ENCODE data around the gene LGALS4. TPM values are rescaled to one million over a fixed set of nuclear protein-coding genes. Genes with fewer than 3 reads are reported as not detected.

Gene LGALS4
- total and polyA plus RNA-seq, 9 of the 15 experiments (the other 6 are each of a cell fraction or from before 2014, with no cell fraction given), result 0.08 to 1.1 (median 0.30) TPM; not detected in 3

- ATAC-seq (no peak), FAIRE-seq (no peak), DNase-seq (ENCODE audit: extremely low read depth in 1 of 4, low spot score in 3 of 4) (no peak)
- Histone ChIP-seq H3K9me1 (ENCODE audit: control insufficient read depth, insufficient read depth, low read length) (no peaks in the 10 kb centered on the region), H3K4me3 (no peak overlapping the region), H3K27me3 (ENCODE audit: control insufficient read depth in 2 of 2, insufficient read depth in 2 of 2, low read length in 2 of 2) (no peaks in the 10 kb centered on the region), H3K4me2 (ENCODE audit: insufficient read depth, low read length) (no peak overlapping the region), H3K79me2 (ENCODE audit: control insufficient read depth, insufficient read depth, low read length) (no peaks in the 10 kb centered on the region), H4K20me1 (replicated peaks; ENCODE audit: control insufficient read depth, insufficient read depth, low read length) (no peaks in the 10 kb centered on the region), H3K9me3 (replicated peaks; ENCODE audit: control insufficient read depth, insufficient read depth, low read depth, low read length) (no peaks in the 10 kb centered on the region), H3K27ac (ENCODE audit: extremely low read depth, low read depth, low read length) (no peak overlapping the region), H3K9ac (ENCODE audit: insufficient read depth in 1 of 2, low read depth in 2 of 2, low read length in 2 of 2) (no peak overlapping the region), H2AFZ (ENCODE audit: low read depth, low read length) (no peak overlapping the region), H3K36me3 (ENCODE audit: control insufficient read depth, insufficient read depth, low read length) (no peaks in the 10 kb centered on the region), H3K4me1 (replicated peaks in 1 of 2; ENCODE audit: control insufficient read depth in 2 of 2, insufficient read depth in 2 of 2, low read length in 2 of 2) (no peaks in the 10 kb centered on the region; a peak in 1 of 5 replicates)
- in situ Hi-C loops (cut with MboI), result no loop called here
- ChIA-PET CTCF (ENCODE audit: low intra/inter-chr PET ratio) (no interaction called here), POLR2A (no interaction called here)
- intact Hi-C loops (cut with micrococcal nuclease), result no loop called here
- BruUV-seq (replicated peaks), result no TSS peak
- WGBS (ENCODE audit: insufficient coverage, low coverage, missing lambda C conversion rate), result 58% methylated on average over 3 of the region's 3 CpGs
- TF ChIP-seq RAD21 (CRISPR knock-in tag; conservative IDR thresholded peaks at IDR 0.05 in 1 of 2, IDR thresholded peaks at IDR 0.05 in 1 of 2) (no peak), ELK3 (CRISPR knock-in tag; IDR thresholded peaks at IDR 0.05) (no peak), PURB (CRISPR knock-in tag; IDR thresholded peaks at IDR 0.05; ENCODE audit: low read depth) (no peak), RFX1 (IDR thresholded peaks at IDR 0.05) (no peak), STAT5A (IDR thresholded peaks at IDR 0.05; ENCODE audit: borderline replicate concordance, low read length) (no peak), DLX4 (CRISPR knock-in tag; IDR thresholded peaks at IDR 0.05) (no peak)
- TF ChIP-seq, protein P1, sequence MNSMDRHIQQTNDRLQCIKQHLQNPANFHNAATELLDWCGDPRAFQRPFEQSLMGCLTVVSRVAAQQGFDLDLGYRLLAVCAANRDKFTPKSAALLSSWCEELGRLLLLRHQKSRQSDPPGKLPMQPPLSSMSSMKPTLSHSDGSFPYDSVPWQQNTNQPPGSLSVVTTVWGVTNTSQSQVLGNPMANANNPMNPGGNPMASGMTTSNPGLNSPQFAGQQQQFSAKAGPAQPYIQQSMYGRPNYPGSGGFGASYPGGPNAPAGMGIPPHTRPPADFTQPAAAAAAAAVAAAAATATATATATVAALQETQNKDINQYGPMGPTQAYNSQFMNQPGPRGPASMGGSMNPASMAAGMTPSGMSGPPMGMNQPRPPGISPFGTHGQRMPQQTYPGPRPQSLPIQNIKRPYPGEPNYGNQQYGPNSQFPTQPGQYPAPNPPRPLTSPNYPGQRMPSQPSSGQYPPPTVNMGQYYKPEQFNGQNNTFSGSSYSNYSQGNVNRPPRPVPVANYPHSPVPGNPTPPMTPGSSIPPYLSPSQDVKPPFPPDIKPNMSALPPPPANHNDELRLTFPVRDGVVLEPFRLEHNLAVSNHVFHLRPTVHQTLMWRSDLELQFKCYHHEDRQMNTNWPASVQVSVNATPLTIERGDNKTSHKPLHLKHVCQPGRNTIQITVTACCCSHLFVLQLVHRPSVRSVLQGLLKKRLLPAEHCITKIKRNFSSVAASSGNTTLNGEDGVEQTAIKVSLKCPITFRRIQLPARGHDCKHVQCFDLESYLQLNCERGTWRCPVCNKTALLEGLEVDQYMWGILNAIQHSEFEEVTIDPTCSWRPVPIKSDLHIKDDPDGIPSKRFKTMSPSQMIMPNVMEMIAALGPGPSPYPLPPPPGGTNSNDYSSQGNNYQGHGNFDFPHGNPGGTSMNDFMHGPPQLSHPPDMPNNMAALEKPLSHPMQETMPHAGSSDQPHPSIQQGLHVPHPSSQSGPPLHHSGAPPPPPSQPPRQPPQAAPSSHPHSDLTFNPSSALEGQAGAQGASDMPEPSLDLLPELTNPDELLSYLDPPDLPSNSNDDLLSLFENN (IDR thresholded peaks at IDR 0.05; ENCODE audit: low read depth in 2 of 2, low read length in 2 of 2), result no peak
- TF ChIP-seq, protein P2, sequence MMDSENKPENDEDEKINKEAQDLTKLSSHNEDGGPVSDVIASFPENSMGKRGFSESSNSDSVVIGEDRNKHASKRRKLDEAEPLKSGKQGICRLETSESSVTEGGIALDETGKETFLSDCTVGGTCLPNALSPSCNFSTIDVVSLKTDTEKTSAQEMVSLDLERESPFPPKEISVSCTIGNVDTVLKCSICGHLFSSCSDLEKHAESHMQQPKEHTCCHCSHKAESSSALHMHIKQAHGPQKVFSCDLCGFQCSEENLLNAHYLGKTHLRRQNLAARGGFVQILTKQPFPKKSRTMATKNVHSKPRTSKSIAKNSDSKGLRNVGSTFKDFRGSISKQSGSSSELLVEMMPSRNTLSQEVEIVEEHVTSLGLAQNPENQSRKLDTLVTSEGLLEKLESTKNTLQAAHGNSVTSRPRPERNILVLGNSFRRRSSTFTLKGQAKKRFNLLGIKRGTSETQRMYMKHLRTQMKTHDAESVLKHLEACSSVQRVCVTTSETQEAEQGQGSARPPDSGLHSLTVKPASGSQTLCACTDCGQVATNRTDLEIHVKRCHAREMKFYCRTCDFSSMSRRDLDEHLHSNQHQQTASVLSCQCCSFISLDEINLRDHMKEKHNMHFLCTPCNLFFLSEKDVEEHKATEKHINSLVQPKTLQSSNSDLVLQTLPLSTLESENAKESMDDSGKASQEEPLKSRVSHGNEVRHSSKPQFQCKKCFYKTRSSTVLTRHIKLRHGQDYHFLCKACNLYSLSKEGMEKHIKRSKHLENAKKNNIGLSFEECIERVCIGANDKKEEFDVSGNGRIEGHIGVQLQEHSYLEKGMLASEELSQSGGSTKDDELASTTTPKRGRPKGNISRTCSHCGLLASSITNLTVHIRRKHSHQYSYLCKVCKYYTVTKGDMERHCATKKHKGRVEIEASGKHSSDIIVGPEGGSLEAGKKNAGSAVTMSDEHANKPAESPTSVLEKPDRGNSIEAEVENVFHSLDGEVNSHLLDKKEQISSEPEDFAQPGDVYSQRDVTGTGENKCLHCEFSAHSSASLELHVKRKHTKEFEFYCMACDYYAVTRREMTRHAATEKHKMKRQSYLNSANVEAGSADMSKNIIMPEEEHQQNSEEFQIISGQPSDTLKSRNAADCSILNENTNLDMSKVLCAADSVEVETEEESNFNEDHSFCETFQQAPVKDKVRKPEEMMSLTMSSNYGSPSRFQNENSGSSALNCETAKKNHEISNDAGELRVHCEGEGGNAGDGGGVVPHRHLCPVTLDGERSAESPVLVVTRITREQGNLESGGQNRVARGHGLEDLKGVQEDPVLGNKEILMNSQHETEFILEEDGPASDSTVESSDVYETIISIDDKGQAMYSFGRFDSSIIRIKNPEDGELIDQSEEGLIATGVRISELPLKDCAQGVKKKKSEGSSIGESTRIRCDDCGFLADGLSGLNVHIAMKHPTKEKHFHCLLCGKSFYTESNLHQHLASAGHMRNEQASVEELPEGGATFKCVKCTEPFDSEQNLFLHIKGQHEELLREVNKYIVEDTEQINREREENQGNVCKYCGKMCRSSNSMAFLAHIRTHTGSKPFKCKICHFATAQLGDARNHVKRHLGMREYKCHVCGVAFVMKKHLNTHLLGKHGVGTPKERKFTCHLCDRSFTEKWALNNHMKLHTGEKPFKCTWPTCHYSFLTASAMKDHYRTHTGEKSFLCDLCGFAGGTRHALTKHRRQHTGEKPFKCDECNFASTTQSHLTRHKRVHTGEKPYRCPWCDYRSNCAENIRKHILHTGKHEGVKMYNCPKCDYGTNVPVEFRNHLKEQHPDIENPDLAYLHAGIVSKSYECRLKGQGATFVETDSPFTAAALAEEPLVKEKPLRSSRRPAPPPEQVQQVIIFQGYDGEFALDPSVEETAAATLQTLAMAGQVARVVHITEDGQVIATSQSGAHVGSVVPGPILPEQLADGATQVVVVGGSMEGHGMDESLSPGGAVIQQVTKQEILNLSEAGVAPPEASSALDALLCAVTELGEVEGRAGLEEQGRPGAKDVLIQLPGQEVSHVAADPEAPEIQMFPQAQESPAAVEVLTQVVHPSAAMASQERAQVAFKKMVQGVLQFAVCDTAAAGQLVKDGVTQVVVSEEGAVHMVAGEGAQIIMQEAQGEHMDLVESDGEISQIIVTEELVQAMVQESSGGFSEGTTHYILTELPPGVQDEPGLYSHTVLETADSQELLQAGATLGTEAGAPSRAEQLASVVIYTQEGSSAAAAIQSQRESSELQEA (IDR thresholded peaks at IDR 0.05; ENCODE audit: low read depth), result no peak
These were observed 48.9 kb downstream of the LGALS4 start for GRCh38 chr19:38763795-38764220.
